ENCODE data around the gene MYLK4.

The MYLK4 gene

DNA sequence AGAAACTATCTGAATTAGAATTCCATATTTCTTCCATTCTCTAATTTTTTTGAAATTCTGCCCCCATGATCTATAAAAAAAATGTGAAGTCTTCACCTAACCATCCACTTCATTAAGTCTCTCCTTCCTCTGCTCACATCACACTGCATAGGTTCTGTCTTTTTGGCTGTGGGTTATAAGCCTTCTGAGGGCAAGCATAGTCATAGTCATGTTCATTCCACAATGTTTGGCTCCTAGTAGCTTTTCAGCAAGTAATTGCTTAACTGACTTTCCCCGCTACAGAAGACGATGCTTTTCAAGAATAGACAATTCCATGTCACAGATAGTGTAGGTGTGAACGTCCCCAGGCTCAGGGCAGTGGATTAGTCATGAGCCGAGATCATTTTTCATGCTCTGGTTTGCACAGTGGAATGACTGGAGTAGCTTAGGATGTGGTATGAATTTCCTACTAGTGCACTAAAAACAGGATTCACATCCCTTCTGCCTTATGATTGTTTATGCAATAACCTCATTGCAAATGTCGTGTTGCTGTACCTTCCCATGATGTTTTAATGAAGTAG is 43.5 kb upstream of the MYLK4 start:
- TF ChIP-seq, protein P1, sequence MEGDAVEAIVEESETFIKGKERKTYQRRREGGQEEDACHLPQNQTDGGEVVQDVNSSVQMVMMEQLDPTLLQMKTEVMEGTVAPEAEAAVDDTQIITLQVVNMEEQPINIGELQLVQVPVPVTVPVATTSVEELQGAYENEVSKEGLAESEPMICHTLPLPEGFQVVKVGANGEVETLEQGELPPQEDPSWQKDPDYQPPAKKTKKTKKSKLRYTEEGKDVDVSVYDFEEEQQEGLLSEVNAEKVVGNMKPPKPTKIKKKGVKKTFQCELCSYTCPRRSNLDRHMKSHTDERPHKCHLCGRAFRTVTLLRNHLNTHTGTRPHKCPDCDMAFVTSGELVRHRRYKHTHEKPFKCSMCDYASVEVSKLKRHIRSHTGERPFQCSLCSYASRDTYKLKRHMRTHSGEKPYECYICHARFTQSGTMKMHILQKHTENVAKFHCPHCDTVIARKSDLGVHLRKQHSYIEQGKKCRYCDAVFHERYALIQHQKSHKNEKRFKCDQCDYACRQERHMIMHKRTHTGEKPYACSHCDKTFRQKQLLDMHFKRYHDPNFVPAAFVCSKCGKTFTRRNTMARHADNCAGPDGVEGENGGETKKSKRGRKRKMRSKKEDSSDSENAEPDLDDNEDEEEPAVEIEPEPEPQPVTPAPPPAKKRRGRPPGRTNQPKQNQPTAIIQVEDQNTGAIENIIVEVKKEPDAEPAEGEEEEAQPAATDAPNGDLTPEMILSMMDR (conservative IDR thresholded peaks at IDR 0.05; ENCODE audit: low read length): no peak
- DNase-seq (ENCODE audit: low read depth): no peak

DNA sequence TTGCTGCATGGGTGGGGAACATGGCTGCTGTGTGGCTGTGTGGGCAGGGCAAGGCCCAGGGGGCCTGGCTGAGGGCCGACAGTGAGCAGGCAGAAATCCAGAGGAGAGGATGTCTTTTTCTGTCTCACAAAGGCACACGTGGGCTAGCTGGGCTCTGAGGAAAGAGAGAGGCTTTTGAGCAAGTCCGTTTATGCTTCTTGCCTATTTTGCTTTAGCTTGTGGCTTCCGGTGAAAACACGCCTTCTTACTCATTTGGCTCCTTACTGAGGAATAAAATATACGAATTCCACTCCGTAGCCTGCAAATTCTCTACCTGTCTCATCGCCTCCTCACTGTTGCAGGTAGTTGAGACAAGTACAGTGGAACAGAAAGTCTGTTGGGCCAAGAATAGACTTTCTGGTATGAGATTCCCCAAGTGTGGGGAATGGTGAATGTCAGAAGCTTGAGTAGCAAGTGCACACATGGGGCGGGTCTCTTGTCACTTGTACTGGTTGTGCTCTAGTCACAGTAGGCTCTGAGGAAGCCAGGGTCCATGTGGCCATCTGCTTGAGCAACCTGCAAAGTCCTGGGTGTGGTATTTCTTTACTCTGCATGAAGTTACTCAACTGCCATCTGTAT is 42.9 kb upstream of the MYLK4 start:
- TF ChIP-seq, protein P1 (conservative IDR thresholded peaks at IDR 0.05; ENCODE audit: low read length): no peak
- no peak overlapping the region for H3K4me3 ChIP-seq (ENCODE audit: low read length)
- peak; percentile 19 for DNase-seq (ENCODE audit: low read depth)

More for the DNA sequence above, 43.5 kb upstream of the MYLK4 start:
- no peak overlapping the region for H3K4me3 ChIP-seq (ENCODE audit: low read length)

DNA sequence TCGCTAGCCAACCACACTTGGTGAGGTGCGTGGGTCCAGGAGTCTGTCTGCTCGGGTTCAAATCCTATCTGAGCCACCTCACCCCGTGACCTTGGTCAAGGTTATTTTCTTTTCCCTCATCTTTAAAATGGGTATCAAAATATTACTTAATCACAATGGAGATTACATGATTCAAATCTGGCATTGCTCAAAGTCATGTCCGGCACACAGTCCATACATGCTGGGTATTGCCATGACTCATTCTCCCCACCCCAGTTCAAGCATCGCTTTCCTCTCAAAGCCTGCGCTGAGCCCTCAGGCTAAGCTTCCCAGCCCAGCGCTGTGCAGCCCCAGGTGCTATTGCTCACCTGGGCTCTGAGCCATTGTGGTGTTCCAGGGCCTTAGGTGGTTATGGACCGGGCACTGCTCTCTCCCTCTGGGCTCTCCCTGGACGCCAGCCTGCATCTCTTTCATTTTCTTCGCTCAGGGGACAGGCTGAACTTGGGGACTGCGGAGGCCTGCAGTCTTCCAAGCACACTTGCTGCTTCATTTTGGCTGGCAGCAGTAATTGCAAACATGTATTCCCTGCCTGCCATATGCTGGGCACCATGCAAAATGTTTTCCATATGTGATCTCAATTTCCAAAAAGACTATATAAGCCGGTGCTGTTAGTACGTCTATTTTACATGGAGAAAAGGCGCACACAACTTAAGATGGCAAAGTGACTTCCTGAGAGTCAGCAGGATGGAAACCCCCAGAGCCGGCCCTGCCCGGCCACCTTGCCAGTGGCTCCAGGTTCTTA is 41.8 kb upstream of the MYLK4 start:
- peak; percentile 37 for DNase-seq (ENCODE audit: low read depth)
- TF ChIP-seq, protein P1 (conservative IDR thresholded peaks at IDR 0.05; ENCODE audit: low read length): no peak
- H3K4me3 ChIP-seq (ENCODE audit: low read length): no peak overlapping the region

DNA sequence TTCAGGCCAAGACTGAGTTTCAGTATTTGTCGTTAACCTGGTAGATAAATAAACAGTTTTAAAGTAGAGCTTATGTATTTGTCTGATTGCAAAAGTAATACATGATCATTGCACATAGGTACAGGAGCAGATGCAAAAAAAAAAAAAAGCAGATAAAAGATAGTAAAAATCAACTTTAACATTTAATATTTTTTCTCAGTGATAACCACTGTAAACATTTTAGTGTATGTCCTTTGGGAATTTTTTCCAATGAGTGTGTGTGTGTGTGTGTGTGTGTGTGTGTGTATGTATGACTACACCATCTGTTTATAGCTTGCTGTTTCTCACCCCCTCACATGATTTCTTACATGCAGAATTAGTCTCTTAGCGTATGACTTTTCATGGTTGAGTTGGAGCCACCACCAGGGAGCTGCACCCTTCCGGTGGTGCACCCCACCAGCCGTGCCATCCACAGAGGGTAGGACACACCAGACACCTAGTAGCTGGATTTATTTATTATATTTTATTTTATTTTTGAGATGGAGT is 40.8 kb upstream of the MYLK4 start:
- DNase-seq (ENCODE audit: low read depth): no peak
- TF ChIP-seq, protein P1 (conservative IDR thresholded peaks at IDR 0.05; ENCODE audit: low read length): no peak
- H3K4me3 ChIP-seq (ENCODE audit: low read length): no peak overlapping the region

DNA sequence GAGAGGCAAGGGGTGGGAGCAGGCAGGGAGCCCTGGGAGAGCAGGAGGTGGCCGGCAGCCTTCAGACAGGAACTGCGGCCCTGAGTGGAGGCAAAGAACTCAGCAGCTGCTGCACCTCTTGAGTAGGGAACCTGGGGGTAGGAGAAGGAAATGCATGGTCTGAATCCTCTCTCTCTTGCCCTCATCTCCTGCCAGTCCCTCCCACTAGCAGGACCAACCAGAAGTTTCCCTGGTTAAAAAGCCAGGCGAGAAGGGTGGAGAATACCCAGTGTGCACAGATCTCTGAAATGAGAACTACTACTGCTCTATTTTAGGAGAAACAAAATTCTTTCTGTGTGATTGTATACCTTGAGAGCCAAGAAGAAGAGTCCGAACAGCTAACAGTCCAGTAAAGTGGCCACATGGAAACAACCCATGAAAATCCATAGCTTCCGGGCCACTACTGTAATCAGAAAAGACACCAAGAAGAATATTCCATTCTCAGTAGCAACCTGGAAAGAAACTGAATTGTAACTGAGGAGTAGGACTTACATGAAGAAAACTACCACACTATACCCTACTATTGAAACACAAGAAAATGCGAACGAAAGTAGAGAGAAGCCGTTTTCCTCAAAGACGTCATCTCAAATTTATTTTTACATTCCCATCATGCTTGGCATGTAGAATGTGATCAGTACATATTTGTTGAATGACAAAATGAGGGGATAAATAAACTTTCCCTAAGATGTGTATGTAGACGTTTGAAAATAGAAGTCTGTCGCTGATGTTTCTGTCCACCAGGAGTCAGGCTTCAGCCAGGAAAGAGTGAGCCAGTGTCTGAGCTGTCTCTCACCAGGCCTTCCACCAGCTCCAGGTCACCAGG is 40.1 kb upstream of the MYLK4 start:
- TF ChIP-seq, protein P1 (conservative IDR thresholded peaks at IDR 0.05; ENCODE audit: low read length): peak; percentile 89
- peak overlapping the region; percentile 29 for H3K4me3 ChIP-seq (ENCODE audit: low read length)
- DNase-seq (ENCODE audit: low read depth): peak; percentile 91

DNA sequence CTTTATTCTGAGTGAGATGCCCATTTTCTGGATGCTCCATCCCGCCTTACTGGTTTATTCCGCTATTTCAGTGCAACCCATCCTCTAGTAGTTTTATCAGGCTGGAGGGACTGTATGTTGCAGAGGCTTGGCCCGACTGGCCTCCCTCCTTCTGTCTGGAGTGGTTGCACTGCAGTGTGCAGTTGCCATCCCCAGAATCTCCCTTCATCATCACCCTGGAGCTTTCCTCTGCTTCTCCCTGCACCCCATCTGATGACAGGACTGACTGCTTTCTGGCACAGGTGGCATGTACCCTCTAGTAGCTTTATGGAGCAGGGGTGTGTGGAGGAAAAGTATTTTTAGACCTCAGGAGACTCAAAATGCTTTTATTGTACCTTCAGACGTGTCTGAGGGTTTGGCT is 35.5 kb upstream of the MYLK4 start:
- DNase-seq (ENCODE audit: low read depth): no peak
- H3K4me3 ChIP-seq (ENCODE audit: low read length): no peak overlapping the region
- TF ChIP-seq, protein P1 (conservative IDR thresholded peaks at IDR 0.05; ENCODE audit: low read length): no peak

Measured in AG10803 (cell line).